SK-N-SH treated with all-trans-retinoic acid at 6 μM for 48 hours (cell line): ENCODE measurements around the gene SLC16A10.
"Not testable (repeated sequence)": the region's sequence is repeated elsewhere in the genome, so short reads cannot be mapped to it uniquely, and the experiment has no call there.

Source experiments
- ATAC-seq: fragments of 200-7000 bp; cut with Tn5 transposase; 3 replicates; pipeline ENCODE4 v1.9.1; 2020; ENCODE audit warnings: mild to moderate bottlenecking, moderate library complexity
- ARNTL ChIP-seq: fragments of 450-650 bp; formaldehyde crosslinking; IDR thresholded peaks from 2 replicates; pipeline ENCODE4 v1.5.0; 2020; ENCODE audit warnings: low read depth, mild to moderate bottlenecking, moderate library complexity, borderline replicate concordance
- BACH2 ChIP-seq: fragments of 250-450 bp; sonication (Bioruptor Pico); IDR thresholded peaks from 2 replicates; pipeline ENCODE4 v1.9.0; 2021; ENCODE audit warnings: mild to moderate bottlenecking, borderline replicate concordance
- CSDC2 ChIP-seq: fragments of 250-450 bp; sonication (Bioruptor Pico); IDR thresholded peaks from 2 replicates; pipeline ENCODE4 v1.5.0; 2020; ENCODE audit warnings: mild to moderate bottlenecking, moderate library complexity
- ESRRG ChIP-seq: fragments of 250-450 bp; sonication (Bioruptor Pico); IDR thresholded peaks from 2 replicates; pipeline ENCODE4 v1.6.1; 2021; ENCODE audit warnings: mild to moderate bottlenecking
- GLIS3 ChIP-seq: fragments of 250-450 bp; sonication (Bioruptor Pico); IDR thresholded peaks from 2 replicates; pipeline ENCODE4 v1.5.0; 2020; ENCODE audit warnings: mild to moderate bottlenecking, moderate library complexity
- ISL1 ChIP-seq: fragments of 250-450 bp; sonication (Bioruptor Pico); IDR thresholded peaks from 2 replicates; pipeline ENCODE4 v2.1.2; 2022; ENCODE audit warnings: mild to moderate bottlenecking, moderate library complexity
- OSR1 ChIP-seq: fragments of 250-450 bp; sonication (Bioruptor Pico); IDR thresholded peaks from 2 replicates; pipeline ENCODE4 v1.8.0; 2022; ENCODE audit warnings: moderate library complexity, mild to moderate bottlenecking, inconsistent platforms
- PPARA ChIP-seq: fragments of 250-450 bp; sonication (Bioruptor Pico); IDR thresholded peaks from 2 replicates; pipeline ENCODE4 v1.5.0; 2020; ENCODE audit warnings: mild to moderate bottlenecking, borderline replicate concordance
- RARB ChIP-seq: fragments of 250-450 bp; sonication (Bioruptor Pico); IDR thresholded peaks from 2 replicates; pipeline ENCODE4 v1.8.0; 2021; ENCODE audit warnings: mild to moderate bottlenecking, moderate library complexity
- SNAI2 ChIP-seq: fragments of 250-450 bp; sonication (Bioruptor Pico); IDR thresholded peaks from 2 replicates; pipeline ENCODE4 v1.5.0; 2020; ENCODE audit warnings: mild to moderate bottlenecking, moderate library complexity
- TCF4 ChIP-seq: fragments of 250-450 bp; sonication (Bioruptor Pico); IDR thresholded peaks from 2 replicates; pipeline ENCODE4 v1.8.0; 2021; ENCODE audit warnings: mild to moderate bottlenecking, moderate library complexity, borderline replicate concordance
- TOX ChIP-seq: fragments of 250-450 bp; sonication (Bioruptor Pico); IDR thresholded peaks from 2 replicates; pipeline ENCODE4 v1.8.0; 2021; ENCODE audit warnings: mild to moderate bottlenecking, moderate library complexity, borderline replicate concordance
- ZC3H10 ChIP-seq: fragments of 250-450 bp; sonication (Bioruptor Pico); IDR thresholded peaks from 2 replicates; pipeline ENCODE4 v1.5.1; 2021; ENCODE audit warnings: mild to moderate bottlenecking, moderate library complexity
- ZFP3 ChIP-seq: fragments of 250-450 bp; sonication (Bioruptor Pico); IDR thresholded peaks from 2 replicates; pipeline ENCODE4 v1.5.0; 2020; ENCODE audit warnings: mild to moderate bottlenecking, moderate library complexity
- ZFP30 ChIP-seq: fragments of 450-650 bp; formaldehyde crosslinking; IDR thresholded peaks from 2 replicates; pipeline ENCODE4 v1.5.0; 2022; ENCODE audit warnings: mild to moderate bottlenecking, moderate library complexity
- ZNF565 ChIP-seq: fragments of 450-650 bp; formaldehyde crosslinking; conservative IDR thresholded peaks from 2 replicates; pipeline ENCODE4 v1.5.0; 2020; ENCODE audit warnings: low read depth, mild to moderate bottlenecking, moderate library complexity
- ZNF70 ChIP-seq: fragments of 450-650 bp; formaldehyde crosslinking; IDR thresholded peaks from 2 replicates; pipeline ENCODE4 v1.5.0; 2020; ENCODE audit warnings: mild to moderate bottlenecking, moderate library complexity
- ZNF8 ChIP-seq: fragments of 450-650 bp; formaldehyde crosslinking; IDR thresholded peaks from 2 replicates; pipeline ENCODE4 v1.5.0; 2020; ENCODE audit warnings: mild to moderate bottlenecking, moderate library complexity
- TF ChIP-seq, protein P1 (sequence below): fragments of 250-450 bp; sonication (Bioruptor Pico); IDR thresholded peaks from 2 replicates; pipeline ENCODE4 v1.8.0; 2020; ENCODE audit warnings: mild to moderate bottlenecking, moderate library complexity, borderline replicate concordance
- TF ChIP-seq, protein P2 (sequence below): fragments of 250-450 bp; sonication (Bioruptor Pico); IDR thresholded peaks from 2 replicates; pipeline ENCODE4 v1.8.0; 2021; ENCODE audit warnings: low read depth, mild to moderate bottlenecking, moderate library complexity, borderline replicate concordance
- TF ChIP-seq, protein P3 (sequence below): fragments of 250-450 bp; sonication (Bioruptor Pico); IDR thresholded peaks from 2 replicates; pipeline ENCODE4 v1.5.1; 2021; ENCODE audit warnings: mild to moderate bottlenecking, moderate library complexity

SLC16A10 gene

DNA sequence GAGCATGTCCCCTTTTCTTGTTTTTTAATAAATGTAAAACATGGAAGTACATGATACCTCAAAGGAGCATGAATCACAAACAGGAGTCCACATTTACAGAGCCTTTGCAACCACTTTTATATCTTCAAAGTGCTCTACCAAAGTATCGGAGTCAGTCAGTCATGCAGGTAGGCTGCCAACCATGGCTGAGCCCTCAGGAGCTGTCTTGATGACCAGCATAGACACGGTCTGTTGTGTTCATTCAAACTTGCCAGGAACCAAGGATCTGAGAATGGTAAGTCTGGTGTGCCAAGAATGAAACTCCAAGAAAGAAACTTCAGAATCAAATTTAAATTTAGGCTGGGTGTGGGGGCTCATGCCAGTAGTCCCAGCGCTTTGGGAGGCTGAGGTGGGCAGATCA, 111.5 kb downstream of the SLC16A10 start:
- ATAC-seq = no peak

DNA sequence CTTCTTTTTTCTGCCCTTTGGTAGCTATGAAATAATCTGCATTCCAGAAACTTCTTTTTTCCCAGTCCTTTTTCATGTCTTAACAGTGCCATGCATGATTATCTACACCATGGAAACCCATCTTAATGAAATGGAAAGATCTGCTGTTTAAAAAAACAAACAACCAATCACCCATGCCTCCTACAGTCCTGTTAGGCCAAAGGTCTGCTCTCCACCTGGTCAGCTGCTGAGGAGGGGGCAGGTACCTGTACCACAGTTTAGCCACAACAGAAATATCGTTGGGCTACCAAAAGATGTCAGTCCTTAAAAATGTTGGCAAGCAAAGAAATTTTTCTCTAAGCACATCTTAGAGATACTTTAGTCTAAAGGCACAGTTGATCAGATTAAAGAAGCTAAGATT, 112.6 kb downstream of the SLC16A10 start:
- ATAC-seq = no peak
- TF ChIP-seq ZFP30 (CRISPR knock-in tag) = no peak
- no peak for TF ChIP-seq CSDC2 (CRISPR knock-in tag)
- no peak for TF ChIP-seq ZNF565 (CRISPR knock-in tag)

More for the DNA sequence above, 111.5 kb downstream of the SLC16A10 start:
- TF ChIP-seq ZFP3 (no peak), OSR1 (CRISPR knock-in tag) (no peak), ZNF565 (CRISPR knock-in tag) (no peak), BACH2 (CRISPR knock-in tag) (no peak)

GRCh38 chr6:111200350-111201243, 113.3 kb downstream of the SLC16A10 start:
- no peak for ATAC-seq
- TF ChIP-seq SNAI2 (CRISPR knock-in tag) (no peak), TOX (CRISPR knock-in tag) (no peak), PPARA (no peak), ISL1 (CRISPR knock-in tag) (no peak), OSR1 (CRISPR knock-in tag) (no peak), ESRRG (no peak)
- TF ChIP-seq, protein P1, sequence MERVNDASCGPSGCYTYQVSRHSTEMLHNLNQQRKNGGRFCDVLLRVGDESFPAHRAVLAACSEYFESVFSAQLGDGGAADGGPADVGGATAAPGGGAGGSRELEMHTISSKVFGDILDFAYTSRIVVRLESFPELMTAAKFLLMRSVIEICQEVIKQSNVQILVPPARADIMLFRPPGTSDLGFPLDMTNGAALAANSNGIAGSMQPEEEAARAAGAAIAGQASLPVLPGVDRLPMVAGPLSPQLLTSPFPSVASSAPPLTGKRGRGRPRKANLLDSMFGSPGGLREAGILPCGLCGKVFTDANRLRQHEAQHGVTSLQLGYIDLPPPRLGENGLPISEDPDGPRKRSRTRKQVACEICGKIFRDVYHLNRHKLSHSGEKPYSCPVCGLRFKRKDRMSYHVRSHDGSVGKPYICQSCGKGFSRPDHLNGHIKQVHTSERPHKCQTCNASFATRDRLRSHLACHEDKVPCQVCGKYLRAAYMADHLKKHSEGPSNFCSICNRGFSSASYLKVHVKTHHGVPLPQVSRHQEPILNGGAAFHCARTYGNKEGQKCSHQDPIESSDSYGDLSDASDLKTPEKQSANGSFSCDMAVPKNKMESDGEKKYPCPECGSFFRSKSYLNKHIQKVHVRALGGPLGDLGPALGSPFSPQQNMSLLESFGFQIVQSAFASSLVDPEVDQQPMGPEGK (CRISPR knock-in tag) = no peak

DNA sequence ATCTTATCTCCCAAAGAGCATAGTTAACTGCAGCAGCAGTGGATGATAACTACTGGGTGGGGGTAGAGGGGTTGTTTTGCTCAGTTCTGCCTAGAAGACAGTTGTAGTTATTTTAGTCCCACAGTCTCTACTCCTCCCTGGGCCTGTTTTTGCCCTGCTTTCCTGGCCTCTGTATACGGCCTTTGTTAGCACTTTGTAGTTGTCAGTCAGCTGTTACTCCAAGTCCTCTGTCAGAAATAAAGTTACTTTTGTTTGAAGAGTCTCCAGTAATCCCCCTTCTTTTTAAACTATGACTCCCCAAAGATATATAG, 113.9 kb downstream of the SLC16A10 start:
- ATAC-seq = no peak
- no peak for TF ChIP-seq ZFP30 (CRISPR knock-in tag)
- no peak for TF ChIP-seq GLIS3 (CRISPR knock-in tag)
- TF ChIP-seq TCF4 (CRISPR knock-in tag) = no peak
- TF ChIP-seq TOX (CRISPR knock-in tag) = no peak
- TF ChIP-seq ARNTL (CRISPR knock-in tag) = no peak
- TF ChIP-seq, protein P2, sequence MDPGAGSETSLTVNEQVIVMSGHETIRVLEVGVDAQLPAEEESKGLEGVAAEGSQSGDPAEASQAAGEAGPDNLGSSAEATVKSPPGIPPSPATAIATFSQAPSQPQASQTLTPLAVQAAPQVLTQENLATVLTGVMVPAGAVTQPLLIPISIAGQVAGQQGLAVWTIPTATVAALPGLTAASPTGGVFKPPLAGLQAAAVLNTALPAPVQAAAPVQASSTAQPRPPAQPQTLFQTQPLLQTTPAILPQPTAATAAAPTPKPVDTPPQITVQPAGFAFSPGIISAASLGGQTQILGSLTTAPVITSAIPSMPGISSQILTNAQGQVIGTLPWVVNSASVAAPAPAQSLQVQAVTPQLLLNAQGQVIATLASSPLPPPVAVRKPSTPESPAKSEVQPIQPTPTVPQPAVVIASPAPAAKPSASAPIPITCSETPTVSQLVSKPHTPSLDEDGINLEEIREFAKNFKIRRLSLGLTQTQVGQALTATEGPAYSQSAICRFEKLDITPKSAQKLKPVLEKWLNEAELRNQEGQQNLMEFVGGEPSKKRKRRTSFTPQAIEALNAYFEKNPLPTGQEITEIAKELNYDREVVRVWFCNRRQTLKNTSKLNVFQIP (CRISPR knock-in tag) = no peak
- no peak for TF ChIP-seq ZNF70 (CRISPR knock-in tag)
- TF ChIP-seq CSDC2 (CRISPR knock-in tag) = no peak
- TF ChIP-seq, protein P3, sequence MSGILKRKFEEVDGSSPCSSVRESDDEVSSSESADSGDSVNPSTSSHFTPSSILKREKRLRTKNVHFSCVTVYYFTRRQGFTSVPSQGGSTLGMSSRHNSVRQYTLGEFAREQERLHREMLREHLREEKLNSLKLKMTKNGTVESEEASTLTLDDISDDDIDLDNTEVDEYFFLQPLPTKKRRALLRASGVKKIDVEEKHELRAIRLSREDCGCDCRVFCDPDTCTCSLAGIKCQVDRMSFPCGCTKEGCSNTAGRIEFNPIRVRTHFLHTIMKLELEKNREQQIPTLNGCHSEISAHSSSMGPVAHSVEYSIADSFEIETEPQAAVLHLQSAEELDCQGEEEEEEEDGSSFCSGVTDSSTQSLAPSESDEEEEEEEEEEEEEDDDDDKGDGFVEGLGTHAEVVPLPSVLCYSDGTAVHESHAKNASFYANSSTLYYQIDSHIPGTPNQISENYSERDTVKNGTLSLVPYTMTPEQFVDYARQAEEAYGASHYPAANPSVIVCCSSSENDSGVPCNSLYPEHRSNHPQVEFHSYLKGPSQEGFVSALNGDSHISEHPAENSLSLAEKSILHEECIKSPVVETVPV = no peak
- no peak for TF ChIP-seq ISL1 (CRISPR knock-in tag)
- TF ChIP-seq, protein P1 (CRISPR knock-in tag) = no peak

DNA sequence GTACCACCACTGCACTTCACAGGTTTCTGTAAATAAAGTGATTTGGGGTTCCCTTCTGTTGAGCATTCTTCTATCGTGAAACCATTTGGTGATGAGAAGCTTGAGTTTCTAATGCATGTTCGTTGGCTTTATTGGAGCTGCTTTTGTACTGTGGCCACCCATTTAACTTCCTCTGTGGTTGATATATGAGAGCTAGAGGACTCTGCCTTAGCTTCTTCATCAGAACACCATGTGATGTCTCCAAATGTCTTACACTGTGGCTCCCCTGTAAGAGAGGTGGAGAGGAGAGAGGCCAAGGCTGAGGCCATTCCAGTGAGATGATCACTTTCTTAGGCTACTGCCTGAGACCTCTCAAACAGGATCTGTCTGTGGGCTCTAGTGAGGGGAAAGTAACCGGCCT, 114.5 kb downstream of the SLC16A10 start:
- ATAC-seq = no peak
- TF ChIP-seq ZC3H10 (CRISPR knock-in tag) (no peak), ZNF70 (CRISPR knock-in tag) (no peak), TCF4 (CRISPR knock-in tag) (no peak), GLIS3 (CRISPR knock-in tag) (no peak), ZNF8 (no peak), CSDC2 (CRISPR knock-in tag) (no peak), OSR1 (CRISPR knock-in tag) (no peak), SNAI2 (CRISPR knock-in tag) (no peak), ESRRG (no peak), TOX (CRISPR knock-in tag) (no peak), ZFP30 (CRISPR knock-in tag) (no peak), BACH2 (CRISPR knock-in tag) (no peak), RARB (CRISPR knock-in tag) (no peak), PPARA (no peak)
- TF ChIP-seq, protein P1 (CRISPR knock-in tag) = no peak

GRCh38 chr6:111203539-111203938, 116.2 kb downstream of the SLC16A10 start:
- not testable (repeated sequence) for ATAC-seq
